Activated T-cell treated with anti-CD3 and anti-CD28 coated beads, Interleukin-2, amount 50 U/mL, for 48 hours (primary cell): Measurements from ENCODE around the gene SPDYE2.
"Not testable (repeated sequence)": the region's sequence is repeated elsewhere in the genome, so short reads cannot be mapped to it uniquely, and the experiment has no call there.

ENCODE experiments used
- DNase-seq, 2 experiments: peaks; one replicate each; pipeline ENCODE4 v3.0.0-alpha.2; 2020

SPDYE2 gene

DNA sequence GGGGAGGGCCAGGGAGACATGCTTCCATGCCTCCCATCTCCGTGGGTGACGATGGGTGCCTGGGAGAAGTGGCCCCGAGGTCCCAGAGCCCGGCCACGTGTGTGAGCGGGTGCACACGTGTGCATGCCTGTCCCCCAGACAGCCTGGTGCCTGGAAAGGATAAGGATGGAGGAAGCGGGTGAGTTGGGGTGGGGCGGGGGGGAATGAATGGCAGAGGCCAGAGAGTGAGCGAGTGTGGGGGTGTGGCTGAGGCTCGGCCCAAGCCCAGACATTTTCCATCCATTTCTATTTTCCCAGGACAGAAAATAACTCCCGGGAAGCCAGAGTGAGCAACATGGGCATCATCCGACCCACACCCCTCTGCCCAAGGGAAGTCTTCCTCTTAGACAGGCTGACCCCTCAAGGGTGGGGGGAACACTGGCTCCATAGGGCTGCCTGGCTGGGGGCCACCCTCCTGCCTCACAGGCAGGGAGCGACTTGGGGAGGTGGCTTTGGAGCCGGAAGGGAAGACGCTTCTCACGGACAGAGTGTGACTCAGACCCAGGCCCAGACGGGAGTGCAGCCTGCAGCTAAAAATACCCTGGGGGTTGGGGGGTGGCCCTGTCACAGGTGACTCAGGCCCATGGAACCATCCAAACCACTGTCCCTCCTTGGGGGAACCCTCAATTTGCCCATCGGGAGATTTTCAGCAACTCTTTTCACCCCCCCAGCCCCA, 53.6 kb downstream of the SPDYE2 start:
- DNase-seq, result not testable (repeated sequence)

DNA sequence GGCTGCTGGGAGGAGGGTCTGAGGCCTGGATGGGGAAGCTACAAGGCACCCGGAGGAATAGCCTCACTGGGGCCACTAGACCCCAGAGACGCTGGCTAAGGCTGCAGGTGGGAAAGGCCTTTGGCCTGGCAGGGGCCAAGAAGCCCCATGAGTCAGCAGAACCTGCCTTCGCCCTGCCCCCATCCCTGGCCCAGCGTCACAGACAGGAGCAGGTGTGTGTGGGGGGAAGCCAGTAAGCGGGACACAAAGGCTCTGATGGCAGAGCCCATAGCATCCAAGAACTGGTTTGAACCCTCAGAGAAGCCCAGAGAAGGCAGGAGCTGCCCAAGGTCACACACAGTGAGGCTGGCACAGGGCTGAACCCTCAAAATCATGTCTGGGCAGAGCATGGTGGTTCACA, 55.8 kb downstream of the SPDYE2 start:
- DNase-seq, result not testable (repeated sequence)

DNA sequence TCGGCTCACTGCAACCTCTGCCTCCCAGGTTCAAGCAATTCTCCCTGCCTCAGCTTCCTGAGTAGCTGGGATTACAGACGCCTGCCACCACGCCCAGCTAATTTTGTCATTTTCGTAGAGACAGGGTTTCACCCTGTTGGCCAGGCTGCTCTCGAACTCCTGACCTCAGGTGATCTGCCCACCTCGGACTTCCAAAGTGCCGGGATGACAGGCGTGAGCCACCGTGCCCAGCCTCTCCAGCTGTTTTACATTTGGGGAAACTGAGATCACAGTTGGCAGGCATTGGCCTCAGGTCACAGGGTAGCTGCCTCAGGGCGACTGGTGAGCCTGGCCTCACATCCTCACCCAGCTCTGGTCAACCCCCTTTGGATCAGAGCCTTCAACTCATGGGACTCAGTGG, 58.7 kb downstream of the SPDYE2 start:
- DNase-seq, result not testable (repeated sequence)

DNA sequence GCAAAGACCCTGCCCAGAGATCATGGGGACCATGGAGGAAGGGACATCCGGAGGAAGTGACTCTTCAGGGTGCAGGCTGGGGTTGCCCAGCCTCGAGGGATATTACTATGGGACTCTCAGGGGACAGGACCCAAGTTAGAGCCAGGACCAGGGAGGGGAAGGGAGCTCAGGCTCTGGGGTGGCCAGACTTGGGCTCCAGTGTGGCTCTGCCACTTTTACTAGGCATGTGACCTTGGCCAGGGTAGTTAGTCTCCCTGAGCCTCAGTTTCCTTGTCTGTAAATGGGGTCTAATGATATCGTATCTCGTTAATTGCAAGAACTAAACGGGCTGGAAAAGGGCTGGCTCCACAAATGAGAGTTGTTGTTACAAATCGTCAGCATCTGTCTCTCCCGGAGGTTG, 59.4 kb downstream of the SPDYE2 start:
- DNase-seq, result not testable (repeated sequence)

DNA sequence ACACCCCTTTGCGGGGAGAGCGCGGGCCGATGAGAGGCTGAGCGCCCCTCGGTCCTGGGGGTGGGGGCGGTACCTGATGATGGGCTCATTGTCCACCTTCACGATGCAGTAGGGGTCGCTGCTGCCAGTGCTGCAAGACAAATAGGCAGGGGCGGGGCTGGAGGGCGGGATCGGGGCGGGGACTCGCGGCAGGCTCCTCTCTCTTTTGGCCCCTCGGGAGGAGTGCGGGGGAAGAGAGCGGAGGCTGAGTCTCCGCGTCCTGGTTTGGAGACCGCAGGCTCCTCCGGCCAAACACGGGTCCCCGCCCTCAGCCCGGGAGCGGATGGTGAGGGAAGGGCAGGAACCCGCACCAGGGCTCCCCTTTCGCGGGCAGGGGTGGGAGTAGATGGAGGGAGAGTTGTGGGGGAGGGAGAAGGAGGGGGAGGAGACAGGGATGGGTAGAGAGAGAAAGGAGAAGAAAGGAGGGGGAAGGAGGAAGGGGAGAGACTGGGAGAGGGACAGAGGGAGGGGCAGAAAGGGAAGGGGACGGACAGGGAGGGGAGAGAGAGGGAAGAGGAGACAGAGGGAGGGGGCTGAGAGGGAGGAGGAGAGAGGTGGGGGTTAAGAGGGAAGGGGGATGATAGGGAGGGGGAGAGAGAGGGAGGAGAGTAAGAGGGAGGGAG, 60.1 kb downstream of the SPDYE2 start:
- DNase-seq, result not testable (repeated sequence)

DNA sequence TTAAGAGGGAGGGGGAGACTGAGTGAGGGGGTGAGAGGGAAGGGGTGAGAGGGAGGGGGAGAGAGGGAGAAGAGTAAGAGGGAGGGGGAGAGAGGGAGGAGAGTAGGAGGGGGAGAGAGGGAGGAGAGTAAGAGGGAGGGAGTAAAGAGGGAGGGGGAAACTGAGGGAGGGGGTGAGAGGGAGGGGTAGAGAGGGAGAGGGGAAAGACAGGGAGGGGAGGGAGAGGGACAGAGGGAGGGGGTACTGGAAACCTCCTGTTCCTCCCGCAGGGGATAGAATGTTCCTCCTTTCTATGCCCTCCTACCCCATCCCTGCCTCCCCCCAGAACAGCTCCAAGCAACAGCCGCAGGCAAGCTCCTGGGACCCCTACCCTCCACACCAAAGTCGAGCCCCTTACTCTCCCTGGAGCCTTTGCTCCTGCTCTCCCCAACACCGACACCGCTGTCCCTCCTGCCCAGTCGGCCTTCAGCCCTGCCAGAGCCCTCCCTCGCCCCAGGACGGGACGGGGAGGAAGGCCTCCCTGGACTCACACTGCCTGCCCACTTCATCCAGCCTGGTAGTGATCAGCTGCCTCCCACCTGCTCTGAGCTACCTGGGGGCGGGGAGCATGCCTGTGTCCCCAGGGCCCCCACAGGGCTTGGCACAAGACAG, 60.8 kb downstream of the SPDYE2 start:
- DNase-seq, result not testable (repeated sequence)
